Transverse colon (tissue), 4 donors: ENCODE results near the gene SNW1. TPM values are rescaled to one million over a fixed set of nuclear protein-coding genes. Genes with fewer than 3 reads are reported as not detected.

Source experiments
- DNase-seq: peaks from one replicate; pipeline ENCODE4 v3.0.0-alpha.2; 2019
- H3K27ac ChIP-seq, 4 donors: fragments of 200-600 bp; sonication (generic); 2 replicates each; pipeline ENCODE4 v1.5.1; 2016 to 2018; ENCODE audit warnings: inconsistent platforms in 4 of 4
- H3K27me3 ChIP-seq: fragments of 200-600 bp; sonication (generic); 2 replicates; pipeline ENCODE4 v1.5.1; 2017; ENCODE audit warnings: inconsistent platforms
- H3K36me3 ChIP-seq, 4 donors: fragments of 200-600 bp; sonication (generic); 2 replicates each; pipeline ENCODE4 v1.5.1; 2017 to 2019; ENCODE audit warnings: inconsistent platforms in 4 of 4
- H3K4me1 ChIP-seq, 4 donors: fragments of 200-600 bp; sonication (generic); 2 replicates each; pipeline ENCODE4 v1.5.1; 2017 to 2020; ENCODE audit warnings: inconsistent platforms in 4 of 4
- H3K4me3 ChIP-seq, 4 donors: fragments of 200-600 bp; sonication (generic); 1 replicate in 1 of 4; 2 replicates in 3 of 4; pipeline versions ENCODE4 v1.5.1 to v1.6.1; 2017 to 2019; ENCODE audit warnings: inconsistent platforms in 4 of 4
- H3K9me3 ChIP-seq, 2 donors: fragments of 200-600 bp; sonication (generic); 2 replicates each; pipeline ENCODE4 v1.5.1; 2017 to 2019; ENCODE audit warnings: inconsistent platforms in 2 of 2
- EP300 ChIP-seq: sonication (generic); formaldehyde crosslinking; IDR thresholded peaks from one replicate; pipeline ENCODE4 v1.6.1; 2017; ENCODE audit warnings: antibody characterized with exemption, low read depth
- POLR2A ChIP-seq: fragments of 450-650 bp; IDR thresholded peaks from one replicate; pipeline ENCODE4 v1.6.1; 2016; ENCODE audit warnings: antibody characterized with exemption, mild to moderate bottlenecking, moderate library complexity
- POLR2AphosphoS5 ChIP-seq, 3 donors: sonication (generic); formaldehyde crosslinking; IDR thresholded peaks; one replicate each; pipeline ENCODE4 v1.6.1; 2016; ENCODE audit warnings: antibody characterized with exemption in 3 of 3
- WGBS, 2 donors: methylation state at CpG; one replicate each; pipeline ENCODE4 v1.1.5; 2018; ENCODE audit warnings: low coverage in 1 of 2; 5-methylcytosine and 5-hydroxymethylcytosine counted together
- in situ Hi-C, 4 donors: fragments of 200-750 bp; cut with MboI; loops; one replicate each; pipeline versions ENCODE4 v1.15.0 to v1.15.1; 2017; ENCODE audit warnings: low sequenced_read_pairs in 3 of 4, low pct_ligation_motif_present in 1 of 4, low pct_unique_long_range_greater_than_20kb in 1 of 4
- intact Hi-C: fragments of 100-400 bp; cut with DNase I; formaldehyde crosslinking; loops from one replicate; pipeline ENCODE4 v1.15.1; 2023; ENCODE audit warnings: low total_unique reads
- total RNA-seq, 4 donors: library from RNA; depleted of rRNA; stranded (reverse); fragments of >200 nt; gene quantifications; one replicate each; pipeline ENCODE4 v1.1.0, GENCODE V29; 2016
- TF ChIP-seq, protein P1 (sequence below), 5 experiments: fragments of 200-600 bp in 3 of 5; fragments of 450-650 bp in 2 of 5; sonication (generic) in 3 of 5; IDR thresholded peaks; 1 replicate in 2 of 5; 2 replicates in 3 of 5; pipeline ENCODE4 v1.5.1; 2016 to 2017; ENCODE audit warnings: antibody characterized with exemption in 5 of 5, inconsistent platforms in 3 of 5, mild to moderate bottlenecking in 2 of 5, moderate library complexity in 1 of 5

SNW1 gene
- total RNA-seq, 4 donors from 2014 or later = 35.2 to 82.7 (median 56.9) TPM

DNA sequence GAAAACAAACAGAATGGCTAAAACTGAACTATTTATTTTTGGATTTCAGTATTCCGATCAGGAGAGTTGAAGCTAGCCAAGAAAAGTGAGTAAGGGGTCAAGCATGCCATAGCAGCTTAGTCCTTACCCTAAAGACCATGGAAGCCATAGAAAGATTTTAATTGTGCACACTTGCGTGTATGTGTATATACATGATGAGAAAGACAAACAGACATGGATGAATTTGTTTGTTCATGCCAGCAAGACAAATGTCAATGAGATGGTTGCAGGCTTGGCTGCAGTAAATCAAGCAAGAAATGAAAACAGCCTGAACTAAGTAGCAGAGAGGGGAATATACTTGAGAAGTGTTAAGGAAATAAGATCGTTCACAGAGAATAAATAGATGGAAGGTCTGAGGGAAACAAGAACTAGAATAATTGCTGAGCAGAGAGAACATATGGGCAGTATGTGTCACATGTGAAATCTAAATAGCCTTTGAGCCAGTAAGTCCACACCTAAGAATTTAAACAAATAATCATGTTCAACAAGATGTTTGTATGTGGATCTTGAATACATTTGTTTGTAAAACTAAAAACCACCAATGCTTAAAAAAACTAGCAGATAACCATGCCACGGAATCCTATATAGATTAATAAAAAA is 14.8 kb downstream of the SNW1 start:
- in situ Hi-C loops (no loop called here), intact Hi-C loops (no loop called here)
- DNase-seq = no peak
- Histone ChIP-seq H3K9me3 (no peaks in the 10 kb centered on the region), H3K27ac (no peak overlapping the region), H3K27me3 (no peaks in the 10 kb centered on the region), H3K4me1 (no peaks in the 10 kb centered on the region), H3K4me3 (no peak overlapping the region), H3K36me3 (peaks cover 0 to 47% (median 22%) of the 10 kb centered on the region in 4 donors)
- 56 to 63% methylated on average over 4 of the region's 4 CpGs for WGBS, 2 donors
- TF ChIP-seq POLR2A (no peak), POLR2AphosphoS5 (IDR thresholded peaks at IDR 0.05) (no peak)

DNA sequence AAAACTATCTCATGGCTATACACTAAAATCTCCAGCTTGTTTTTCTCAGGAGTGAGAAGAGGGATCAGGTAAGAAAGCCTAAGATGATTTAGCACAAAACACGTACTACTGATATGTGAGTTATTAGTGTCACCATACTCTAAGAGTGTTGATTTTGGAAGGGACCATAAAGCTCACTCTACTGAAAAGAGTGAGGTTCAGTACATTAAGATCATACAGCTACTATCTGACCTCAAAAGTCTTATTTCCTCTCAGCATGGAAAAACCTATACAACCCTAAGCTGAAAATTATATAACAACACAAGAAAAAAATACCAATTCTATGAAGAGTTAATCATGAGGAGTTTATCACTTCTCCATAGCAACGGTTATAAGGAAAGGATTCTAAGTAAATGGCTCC is 19.5 kb downstream of the SNW1 start:
- TF ChIP-seq, protein P1, sequence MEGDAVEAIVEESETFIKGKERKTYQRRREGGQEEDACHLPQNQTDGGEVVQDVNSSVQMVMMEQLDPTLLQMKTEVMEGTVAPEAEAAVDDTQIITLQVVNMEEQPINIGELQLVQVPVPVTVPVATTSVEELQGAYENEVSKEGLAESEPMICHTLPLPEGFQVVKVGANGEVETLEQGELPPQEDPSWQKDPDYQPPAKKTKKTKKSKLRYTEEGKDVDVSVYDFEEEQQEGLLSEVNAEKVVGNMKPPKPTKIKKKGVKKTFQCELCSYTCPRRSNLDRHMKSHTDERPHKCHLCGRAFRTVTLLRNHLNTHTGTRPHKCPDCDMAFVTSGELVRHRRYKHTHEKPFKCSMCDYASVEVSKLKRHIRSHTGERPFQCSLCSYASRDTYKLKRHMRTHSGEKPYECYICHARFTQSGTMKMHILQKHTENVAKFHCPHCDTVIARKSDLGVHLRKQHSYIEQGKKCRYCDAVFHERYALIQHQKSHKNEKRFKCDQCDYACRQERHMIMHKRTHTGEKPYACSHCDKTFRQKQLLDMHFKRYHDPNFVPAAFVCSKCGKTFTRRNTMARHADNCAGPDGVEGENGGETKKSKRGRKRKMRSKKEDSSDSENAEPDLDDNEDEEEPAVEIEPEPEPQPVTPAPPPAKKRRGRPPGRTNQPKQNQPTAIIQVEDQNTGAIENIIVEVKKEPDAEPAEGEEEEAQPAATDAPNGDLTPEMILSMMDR (IDR thresholded peaks at IDR 0.05) = no peak
- TF ChIP-seq POLR2AphosphoS5 (IDR thresholded peaks at IDR 0.05) (no peak), POLR2A (no peak), EP300 (no peak)
- Histone ChIP-seq H3K27me3 (no peaks in the 10 kb centered on the region), H3K4me1 (peaks cover 0 to 13% (median 3%) of the 10 kb centered on the region in 4 donors), H3K9me3 (no peaks in the 10 kb centered on the region), H3K27ac (no peak overlapping the region), H3K4me3 (no peak overlapping the region), H3K36me3 (peaks cover 0 to 42% (median 20%) of the 10 kb centered on the region in 4 donors)
- in situ Hi-C loops = no loop called here
- WGBS, 2 donors = 80 to 82% methylated on average over 2 of the region's 2 CpGs
- intact Hi-C loops = no loop called here
- no peak for DNase-seq

DNA sequence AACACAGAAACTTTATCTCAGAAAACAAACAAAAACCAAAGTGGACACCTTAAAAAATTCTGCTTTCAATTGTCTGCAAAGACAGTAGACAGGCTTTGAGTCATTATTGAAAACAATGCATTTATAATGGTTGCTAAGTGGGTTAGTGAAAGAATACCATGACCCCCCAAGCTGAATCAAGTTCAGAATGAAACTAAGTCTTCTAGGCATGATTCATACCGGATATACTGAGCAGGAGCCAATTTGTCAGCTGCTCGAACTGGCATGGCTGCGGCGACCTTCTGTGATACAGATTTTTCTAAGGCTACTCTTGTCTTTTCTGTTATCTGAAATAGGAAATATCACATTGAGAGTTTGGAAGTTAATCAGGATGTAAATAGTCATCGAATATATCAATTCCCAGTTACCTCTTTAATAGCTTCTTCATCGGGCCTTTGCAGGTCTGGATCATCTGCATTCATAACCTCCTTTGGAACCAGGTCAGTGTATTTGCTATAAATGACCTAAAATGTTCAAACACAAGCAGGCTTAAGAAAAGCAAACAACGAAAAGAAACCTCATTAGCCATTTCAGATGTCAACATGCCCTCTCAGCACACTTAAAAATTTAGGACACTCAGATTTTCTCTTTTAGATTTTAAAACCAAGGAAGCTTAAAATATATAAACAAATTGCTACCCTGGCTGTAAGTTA is 22.3 kb downstream of the SNW1 start:
- H3K4me3 ChIP-seq = no peak overlapping the region
- TF ChIP-seq POLR2AphosphoS5 (IDR thresholded peaks at IDR 0.05) = no peak
- TF ChIP-seq, protein P1 (IDR thresholded peaks at IDR 0.05) = no peak
- no peak for TF ChIP-seq POLR2A
- TF ChIP-seq EP300 = no peak
- no peak for DNase-seq
- in situ Hi-C loops (no loop called here), intact Hi-C loops (no loop called here)
- peaks cover 0 to 69% (median 30%) of the 10 kb centered on the region in 4 donors for H3K36me3 ChIP-seq
- peaks cover 0 to 13% (median 3%) of the 10 kb centered on the region in 4 donors for H3K4me1 ChIP-seq
- 45 to 60% methylated on average over 6 to 7 of the region's 7 CpGs for WGBS, 2 donors
- H3K9me3 ChIP-seq = no peaks in the 10 kb centered on the region
- peak overlapping the region in 1 of 4 donors; percentile 22 for H3K27ac ChIP-seq
- no peaks in the 10 kb centered on the region for H3K27me3 ChIP-seq

DNA sequence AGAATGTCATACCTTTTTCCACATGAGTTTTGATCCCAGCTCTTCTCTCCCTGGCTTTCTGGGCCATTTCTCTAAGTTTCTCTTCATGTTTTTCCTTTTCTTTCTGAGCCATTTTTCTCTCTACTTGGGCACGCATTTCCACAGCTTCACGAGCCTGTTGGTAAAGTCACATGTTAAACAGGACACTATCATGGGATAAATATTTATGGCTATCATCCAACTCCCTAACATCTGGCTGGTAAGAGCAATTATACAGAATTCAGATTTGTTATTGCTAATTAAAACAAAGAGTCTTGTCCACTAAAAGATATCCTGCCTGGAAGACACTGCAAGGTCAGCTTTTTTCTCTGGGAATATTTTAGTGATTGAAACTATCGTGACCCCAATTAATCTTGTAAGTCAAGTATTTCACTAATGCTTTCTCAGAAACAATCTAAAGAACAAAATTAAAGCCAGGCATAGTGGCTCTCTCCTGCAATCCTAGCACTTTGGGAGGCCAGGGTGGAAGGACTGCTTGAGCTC is 29.9 kb downstream of the SNW1 start:
- Histone ChIP-seq H3K36me3 (peaks cover 0 to 99% (median 42%) of the 10 kb centered on the region in 4 donors), H3K9me3 (no peaks in the 10 kb centered on the region), H3K27me3 (no peaks in the 10 kb centered on the region), H3K27ac (no peak overlapping the region), H3K4me1 (no peaks in the 10 kb centered on the region), H3K4me3 (no peak overlapping the region)
- TF ChIP-seq, protein P1 (IDR thresholded peaks at IDR 0.05) = no peak
- in situ Hi-C loops = no loop called here
- intact Hi-C loops = no loop called here
- 82 to 100% methylated on average over 1 to 3 of the region's 3 CpGs for WGBS, 2 donors
- DNase-seq = no peak
